ENCODE data around the gene BIN1. TPM values are rescaled to one million over a fixed set of nuclear protein-coding genes. Genes with fewer than 3 reads are reported as not detected.

BIN1 gene
- total RNA-seq, 2 experiments from 2014 or later, result 95.2 to 102 TPM

- Mint-ChIP-seq H3K27ac (no peak overlapping the region), H3K27me3 (no peaks in the 10 kb centered on the region), H3K9me3 (no peaks in the 10 kb centered on the region), H3K4me3 (no peak overlapping the region), H3K36me3 (ENCODE audit: low read depth) (peaks cover 16% of the 10 kb centered on the region), H3K4me1 (ENCODE audit: low read depth) (peaks cover 19% of the 10 kb centered on the region)
- DNase-seq (no peak), ATAC-seq (no peak)
- TF ChIP-seq CTCF (IDR thresholded peaks at IDR 0.05), result no peak
- ChIA-PET CTCF (no interaction called here), POLR2A (interaction anchor here (0.6 to 5.1 kb wide), 3 partner anchors 15 to 52 kb away, joined by 3 to 32 read pairs (median 3); no protein-coding TSS in a partner anchor)
- intact Hi-C loops (cut with micrococcal nuclease), result no loop called here
Observed at GRCh38 chr2:127061375-127062273, 45.3 kb downstream of the BIN1 start.

- Mint-ChIP-seq H3K4me1 (ENCODE audit: low read depth) (peaks cover 15% of the 10 kb centered on the region), H3K9me3 (no peaks in the 10 kb centered on the region), H3K27me3 (no peaks in the 10 kb centered on the region), H3K27ac (no peak overlapping the region), H3K4me3 (no peak overlapping the region), H3K36me3 (ENCODE audit: low read depth) (peaks cover 17% of the 10 kb centered on the region)
- ATAC-seq (no peak), DNase-seq (no peak)
- intact Hi-C loops (cut with micrococcal nuclease), result no loop called here
- CTCF ChIA-PET, result no interaction called here
- TF ChIP-seq CTCF (IDR thresholded peaks at IDR 0.05), result no peak
- POLR2A ChIA-PET, result no interaction called here
Observed at GRCh38 chr2:127060264-127060945, 46.5 kb downstream of the BIN1 start.

- POLR2A ChIA-PET, result no interaction called here
- ATAC-seq (no peak), DNase-seq (no peak)
- H3K9me3 Mint-ChIP-seq, result no peaks in the 10 kb centered on the region
- no peak for TF ChIP-seq CTCF (IDR thresholded peaks at IDR 0.05)
- CTCF ChIA-PET, result no interaction called here
- H3K27me3 Mint-ChIP-seq, result no peaks in the 10 kb centered on the region
- no peak overlapping the region for H3K4me3 Mint-ChIP-seq
- peaks cover 17% of the 10 kb centered on the region for H3K36me3 Mint-ChIP-seq (ENCODE audit: low read depth)
- H3K27ac Mint-ChIP-seq, result no peak overlapping the region
- peaks cover 7% of the 10 kb centered on the region for H3K4me1 Mint-ChIP-seq (ENCODE audit: low read depth)
- intact Hi-C loops (cut with micrococcal nuclease), result no loop called here
Observed at GRCh38 chr2:127059559-127059958, 47.4 kb downstream of the BIN1 start.

- no peak overlapping the region for H3K4me3 Mint-ChIP-seq
- H3K27me3 Mint-ChIP-seq, result no peaks in the 10 kb centered on the region
- no peaks in the 10 kb centered on the region for H3K9me3 Mint-ChIP-seq
- no peak for ATAC-seq
- no peak for DNase-seq
- no peak for TF ChIP-seq CTCF (IDR thresholded peaks at IDR 0.05)
- peaks cover 14% of the 10 kb centered on the region for H3K36me3 Mint-ChIP-seq (ENCODE audit: low read depth)
- ChIA-PET CTCF (no interaction called here), POLR2A (no interaction called here)
- H3K27ac Mint-ChIP-seq, result no peak overlapping the region
- intact Hi-C loops (cut with micrococcal nuclease), result no loop called here
- H3K4me1 Mint-ChIP-seq (ENCODE audit: low read depth), result peaks cover 3% of the 10 kb centered on the region
Observed at GRCh38 chr2:127058954-127059252, 48.1 kb downstream of the BIN1 start.

- H3K27me3 Mint-ChIP-seq, result no peaks in the 10 kb centered on the region
- peaks cover 17% of the 10 kb centered on the region for H3K36me3 Mint-ChIP-seq (ENCODE audit: low read depth)
- no peak overlapping the region for H3K27ac Mint-ChIP-seq
- no peak for TF ChIP-seq CTCF (IDR thresholded peaks at IDR 0.05)
- no peak overlapping the region for H3K4me3 Mint-ChIP-seq
- H3K9me3 Mint-ChIP-seq, result no peaks in the 10 kb centered on the region
- ChIA-PET POLR2A (no interaction called here), CTCF (no interaction called here)
- peaks cover 3% of the 10 kb centered on the region for H3K4me1 Mint-ChIP-seq (ENCODE audit: low read depth)
- ATAC-seq (no peak), DNase-seq (no peak)
- intact Hi-C loops (cut with micrococcal nuclease), result no loop called here
Observed at GRCh38 chr2:127058246-127058953, 48.6 kb downstream of the BIN1 start.
